ENCODE measurements around the gene LINGO3.

- no peak for TF ChIP-seq CTCF (IDR thresholded peaks at IDR 0.05)
- no peak for TF ChIP-seq POLR2A (IDR thresholded peaks at IDR 0.05; ENCODE audit: low read depth)
- no peak for TF ChIP-seq EP300 (IDR thresholded peaks at IDR 0.05)
- no peak for TF ChIP-seq POLR2AphosphoS5 (IDR thresholded peaks at IDR 0.05)
Observed at GRCh38 chr19:2291185-2291751, 16.7 kb downstream of the LINGO3 start.
